Smooth muscle cell (in vitro differentiated cells): Measurements from ENCODE around the gene ZNF613. TPM values are rescaled to one million over a fixed set of nuclear protein-coding genes. Genes with fewer than 3 reads are reported as not detected.
"Not testable (repeated sequence)": the region's sequence is repeated elsewhere in the genome, so short reads cannot be mapped to it uniquely, and the experiment has no call there.

Experiments used
- DNase-seq: peaks from one replicate; lab custom pipeline; 2025; ENCODE audit not compliant: unreplicated experiment; lab: John Stamatoyannopoulos, UW
- H2AFZ ChIP-seq: fragments of 200-600 bp; sonication (generic); 2 replicates; pipeline ENCODE4 v1.6.0; 2016; ENCODE audit warnings: antibody characterized with exemption, low read depth, mild to moderate bottlenecking
- H3F3A ChIP-seq: fragments of 200-600 bp; sonication (generic); 2 replicates; pipeline ENCODE4 v1.6.0; 2017; ENCODE audit warnings: antibody characterized with exemption, low read depth
- H3K27ac ChIP-seq: fragments of 200-600 bp; sonication (generic); 2 replicates; pipeline ENCODE4 v1.5.1; 2016; ENCODE audit warnings: low read depth, mild to moderate bottlenecking
- H3K27me3 ChIP-seq: fragments of 200-600 bp; sonication (generic); 2 replicates; pipeline ENCODE4 v1.6.1; 2016; ENCODE audit warnings: low read depth, mild to moderate bottlenecking
- H3K36me3 ChIP-seq: fragments of 200-600 bp; sonication (generic); 2 replicates; pipeline ENCODE4 v1.5.1; 2016; ENCODE audit warnings: low read depth
- H3K4me1 ChIP-seq: fragments of 200-600 bp; sonication (generic); 2 replicates; pipeline ENCODE4 v1.5.1; 2016; ENCODE audit warnings: low read depth
- H3K4me2 ChIP-seq: fragments of 200-600 bp; sonication (generic); 2 replicates; pipeline ENCODE4 v1.6.0; 2016; ENCODE audit warnings: mild to moderate bottlenecking
- H3K4me3 ChIP-seq: fragments of 200-600 bp; sonication (generic); 2 replicates; pipeline ENCODE4 v1.5.1; 2016; ENCODE audit warnings: mild to moderate bottlenecking
- H3K79me2 ChIP-seq: fragments of 200-600 bp; sonication (generic); 2 replicates; pipeline ENCODE4 v1.6.0; 2016; ENCODE audit warnings: low read depth, mild to moderate bottlenecking
- H3K9ac ChIP-seq: fragments of 200-600 bp; sonication (generic); 2 replicates; pipeline ENCODE4 v1.6.0; 2016; ENCODE audit warnings: low read depth
- H3K9me3 ChIP-seq: fragments of 200-600 bp; sonication (generic); replicated peaks from 2 replicates; pipeline ENCODE4 v1.5.1; 2016; ENCODE audit warnings: low read depth
- H4K20me1 ChIP-seq: fragments of 200-600 bp; sonication (generic); 2 replicates; pipeline ENCODE4 v1.6.0; 2016; ENCODE audit warnings: low read depth
- CTCF ChIP-seq: fragments of 200-600 bp; sonication (generic); IDR thresholded peaks from 2 replicates; pipeline ENCODE4 v1.5.1; 2017; ENCODE audit warnings: borderline replicate concordance, mild to moderate bottlenecking, antibody characterized with exemption; ENCODE audit not compliant: insufficient read depth, poor library complexity, severe bottlenecking
- WGBS: methylation state at CpG from one replicate; pipeline ENCODE4 v1.1.7; 2016; ENCODE audit warnings: low lambda C conversion rate; 5-methylcytosine and 5-hydroxymethylcytosine counted together
- polyA plus RNA-seq: library from polyadenylated mRNA; unstranded; fragments of >200 nt; fragmentation: Nextera tagmentation; extraction: Ambion mirVana; gene quantifications from 2 replicates; pipeline ENCODE4 v1.2.1, GENCODE V29; 2016
- total RNA-seq: library from RNA; depleted of rRNA; stranded (reverse); fragments of >200 nt; gene quantifications from 2 replicates; pipeline ENCODE4 v1.2.3, GENCODE V29; 2014

Gene ZNF613
- total and polyA plus RNA-seq, 2 experiments from 2014 or later = 3.8 to 3.9 TPM

GRCh38 chr19:51965583-51965982 lies 38.3 kb downstream of the ZNF613 start:
- no peak overlapping the region for H3K4me2 ChIP-seq
- no peak for TF ChIP-seq CTCF
- H3K4me3 ChIP-seq = no peak overlapping the region
- 89% methylated on average over 5 of the region's 5 CpGs for WGBS
- H3F3A ChIP-seq = no peaks in the 10 kb centered on the region
- no peaks in the 10 kb centered on the region for H4K20me1 ChIP-seq
- no peak for DNase-seq
- no peaks in the 10 kb centered on the region for H3K79me2 ChIP-seq
- H3K27me3 ChIP-seq = no peaks in the 10 kb centered on the region
- no peaks in the 10 kb centered on the region for H3K4me1 ChIP-seq
- H3K9ac ChIP-seq = no peak overlapping the region
- H3K27ac ChIP-seq = no peak overlapping the region
- H3K9me3 ChIP-seq = peaks cover 45% of the 10 kb centered on the region
- H3K36me3 ChIP-seq = peaks cover 35% of the 10 kb centered on the region
- no peak overlapping the region for H2AFZ ChIP-seq

DNA sequence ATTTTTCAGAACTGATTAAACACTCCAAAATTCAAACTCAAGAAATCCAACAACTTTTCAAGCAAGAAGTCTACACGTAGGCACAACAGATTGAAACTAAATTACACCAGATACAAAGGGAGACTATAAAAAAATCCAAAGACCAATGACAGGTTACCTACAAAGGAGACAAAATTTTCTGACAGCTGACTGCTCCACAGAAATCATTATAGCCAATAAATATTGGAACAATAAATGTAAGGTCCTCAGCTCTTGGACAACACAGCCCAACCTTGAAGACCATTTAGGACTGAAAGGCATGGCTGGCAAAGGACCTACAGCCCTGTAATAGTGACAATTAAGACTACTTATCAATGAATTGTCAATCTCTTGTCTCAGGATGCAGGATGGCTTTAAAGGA lies 43.4 kb downstream of the ZNF613 start:
- H3K9me3 ChIP-seq = peaks cover 41% of the 10 kb centered on the region

GRCh38 chr19:51971624-51972023 lies 44.4 kb downstream of the ZNF613 start:
- no peak overlapping the region for H3K9ac ChIP-seq
- TF ChIP-seq CTCF = no peak
- no peaks in the 10 kb centered on the region for H3K79me2 ChIP-seq
- 80% methylated on average over 4 of the region's 4 CpGs for WGBS
- no peak overlapping the region for H3K27ac ChIP-seq
- H3K4me3 ChIP-seq = no peak overlapping the region
- no peaks in the 10 kb centered on the region for H4K20me1 ChIP-seq
- H3F3A ChIP-seq = no peaks in the 10 kb centered on the region
- no peak for DNase-seq
- H3K4me1 ChIP-seq = no peaks in the 10 kb centered on the region
- H3K9me3 ChIP-seq = peaks cover 34% of the 10 kb centered on the region
- H2AFZ ChIP-seq = no peak overlapping the region
- no peaks in the 10 kb centered on the region for H3K27me3 ChIP-seq
- H3K4me2 ChIP-seq = no peak overlapping the region
- peaks cover 38% of the 10 kb centered on the region for H3K36me3 ChIP-seq

More for the DNA sequence above, 43.4 kb downstream of the ZNF613 start:
- H3K4me3 ChIP-seq = no peak overlapping the region
- H3K4me2 ChIP-seq = no peak overlapping the region
- no peaks in the 10 kb centered on the region for H3K79me2 ChIP-seq
- no peak overlapping the region for H3K9ac ChIP-seq
- no peak overlapping the region for H2AFZ ChIP-seq
- H3K36me3 ChIP-seq = peaks cover 42% of the 10 kb centered on the region
- H3K27ac ChIP-seq = no peak overlapping the region
- no peaks in the 10 kb centered on the region for H3K4me1 ChIP-seq
- H3F3A ChIP-seq = no peaks in the 10 kb centered on the region
- TF ChIP-seq CTCF = no peak
- no peaks in the 10 kb centered on the region for H4K20me1 ChIP-seq
- WGBS = 86% methylated on average over 1 of the region's 1 CpG
- no peaks in the 10 kb centered on the region for H3K27me3 ChIP-seq
- no peak for DNase-seq

DNA sequence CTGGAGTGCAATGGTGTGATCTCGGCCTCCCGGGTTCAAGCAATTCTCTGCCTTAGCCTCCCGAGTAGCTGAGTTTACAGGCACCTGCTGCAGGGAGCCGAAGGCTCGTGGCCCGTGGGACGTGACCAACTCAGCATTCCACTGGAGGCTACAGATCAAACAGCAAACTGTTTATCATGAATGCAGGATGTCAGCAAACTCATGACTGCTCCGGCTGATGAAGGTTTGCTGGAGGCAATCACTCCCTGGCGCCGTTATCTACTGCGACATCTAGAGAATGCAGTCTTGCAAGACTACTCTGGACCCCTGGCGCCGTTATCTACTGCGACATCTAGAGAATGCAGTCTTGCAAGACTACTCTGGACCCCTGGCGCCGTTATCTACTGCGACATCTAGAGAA lies 48.5 kb downstream of the ZNF613 start:
- not testable (repeated sequence) for H3K79me2 ChIP-seq, H3K4me1 ChIP-seq, H3K9ac ChIP-seq, H3K27me3 ChIP-seq, DNase-seq, H4K20me1 ChIP-seq, H3K4me2 ChIP-seq, H3K27ac ChIP-seq, H3K4me3 ChIP-seq, H2AFZ ChIP-seq, H3F3A ChIP-seq
- peaks cover 20% of the 10 kb centered on the region for H3K36me3 ChIP-seq
- WGBS = 98% methylated on average over 17 of the region's 17 CpGs
- H3K9me3 ChIP-seq = peaks cover 18% of the 10 kb centered on the region
